BLaER1 treated with 17β-estradiol and CSF1 and Interleukin-3, amounts not matched to agents 10 nM and 100 nM (cell line): ENCODE measurements around the gene FOXP1.
"Not testable (repeated sequence)": the region's sequence is repeated elsewhere in the genome, so short reads cannot be mapped to it uniquely, and the experiment has no call there.

Experiments
- H3K27ac ChIP-seq, 11 experiments: shearing (Covaris generic); formaldehyde crosslinking; 2 replicates each; pipeline ENCODE4 v1.8.1; 2022
- H3K27me3 ChIP-seq, 11 experiments: shearing (Covaris generic); formaldehyde crosslinking; 2 replicates each; pipeline ENCODE4 v1.8.1; 2022
- H3K36me3 ChIP-seq, 11 experiments: shearing (Covaris generic); formaldehyde crosslinking; 2 replicates each; pipeline ENCODE4 v1.8.1; 2022
- H3K4me1 ChIP-seq, 10 experiments: shearing (Covaris generic); formaldehyde crosslinking; 2 replicates each; pipeline ENCODE4 v1.8.1; 2022
- H3K4me2 ChIP-seq, 11 experiments: shearing (Covaris generic); formaldehyde crosslinking; 2 replicates each; pipeline ENCODE4 v1.8.1; 2022
- H3K4me3 ChIP-seq, 10 experiments: shearing (Covaris generic); formaldehyde crosslinking; 2 replicates each; pipeline ENCODE4 v1.8.1; 2022
- H3K9ac ChIP-seq, 11 experiments: shearing (Covaris generic); formaldehyde crosslinking; 2 replicates each; pipeline ENCODE4 v1.8.1; 2022
- H3K9me3 ChIP-seq, 11 experiments: shearing (Covaris generic); formaldehyde crosslinking; replicated peaks in 1 of 11; 2 replicates each; pipeline ENCODE4 v1.8.1; 2022
- H4K20me1 ChIP-seq, 11 experiments: shearing (Covaris generic); formaldehyde crosslinking; 2 replicates each; pipeline ENCODE4 v1.8.1; 2022
- Cebpa-rat ChIP-seq, 11 experiments: shearing (Covaris generic); IDR thresholded peaks; 2 replicates each; pipeline ENCODE4 v1.8.1; 2022

Gene FOXP1

GRCh38 chr3:71541313-71541712, 42.2 kb downstream of the FOXP1 start:
- H3K27me3 ChIP-seq: no peaks in the 10 kb centered on the region
- no peaks in the 10 kb centered on the region; a peak in 1 of 22 replicates for H3K9me3 ChIP-seq
- no peak overlapping the region for H3K27ac ChIP-seq
- no peak overlapping the region for H3K4me3 ChIP-seq
- H4K20me1 ChIP-seq: no peaks in the 10 kb centered on the region
- H3K9ac ChIP-seq: no peak overlapping the region
- H3K4me1 ChIP-seq: peaks cover 26 to 56% (median 32%) of the 10 kb centered on the region in 10 experiments
- H3K4me2 ChIP-seq: peak overlapping the region in 10 of 11 experiments; percentile 57 to 88 (median 76); a peak in 18 of 22 replicates
- TF ChIP-seq Cebpa-rat (IDR thresholded peaks at IDR 0.05): no peak
- no peaks in the 10 kb centered on the region for H3K36me3 ChIP-seq

- peaks cover 0 to 4% (median 0%) of the 10 kb centered on the region in 11 experiments; a peak in 2 of 22 replicates for H3K9me3 ChIP-seq
- no peaks in the 10 kb centered on the region for H3K36me3 ChIP-seq
- H3K4me1 ChIP-seq: peaks cover 9 to 43% (median 18%) of the 10 kb centered on the region in 10 experiments
- no peak for TF ChIP-seq Cebpa-rat (IDR thresholded peaks at IDR 0.05)
- no peak overlapping the region for H3K27ac ChIP-seq
- H4K20me1 ChIP-seq: no peaks in the 10 kb centered on the region
- H3K27me3 ChIP-seq: no peaks in the 10 kb centered on the region
- no peak overlapping the region; a peak in 1 of 22 replicates for H3K4me2 ChIP-seq
- H3K9ac ChIP-seq: no peak overlapping the region
- H3K4me3 ChIP-seq: no peak overlapping the region
Observed at GRCh38 chr3:71537211-71537611, 46.3 kb downstream of the FOXP1 start.

GRCh38 chr3:71536376-71536965, 47.1 kb downstream of the FOXP1 start:
- Histone ChIP-seq H3K36me3 (no peaks in the 10 kb centered on the region), H3K4me3 (no peak overlapping the region), H3K4me1 (peaks cover 2 to 43% (median 10%) of the 10 kb centered on the region in 10 experiments; a peak in 19 of 20 replicates), H3K9ac (no peak overlapping the region), H3K9me3 (peaks cover 0 to 4% (median 0%) of the 10 kb centered on the region in 11 experiments; a peak in 2 of 22 replicates), H4K20me1 (no peaks in the 10 kb centered on the region), H3K27ac (no peak overlapping the region), H3K4me2 (peak overlapping the region in 3 of 11 experiments; percentile 12 to 54 (median 43); a peak in 5 of 22 replicates), H3K27me3 (no peaks in the 10 kb centered on the region)
- TF ChIP-seq Cebpa-rat (IDR thresholded peaks at IDR 0.05): no peak

- H3K36me3 ChIP-seq: no peaks in the 10 kb centered on the region
- H3K27ac ChIP-seq: no peak overlapping the region
- no peak overlapping the region for H3K9ac ChIP-seq
- H3K4me1 ChIP-seq: peaks cover 0 to 41% (median 5%) of the 10 kb centered on the region in 10 experiments; a peak in 9 of 20 replicates
- no peaks in the 10 kb centered on the region for H3K27me3 ChIP-seq
- peaks cover 0 to 4% (median 0%) of the 10 kb centered on the region in 11 experiments; a peak in 1 of 22 replicates for H3K9me3 ChIP-seq
- H3K4me3 ChIP-seq: no peak overlapping the region
- no peaks in the 10 kb centered on the region for H4K20me1 ChIP-seq
- H3K4me2 ChIP-seq: peak overlapping the region in 2 of 11 experiments; percentile 72 to 78; a peak in 2 of 22 replicates
- TF ChIP-seq Cebpa-rat (IDR thresholded peaks at IDR 0.05): no peak; a peak in 1 of 22 replicates
Observed at GRCh38 chr3:71533588-71533987, 49.9 kb downstream of the FOXP1 start.

GRCh38 chr3:71532639-71533395, 50.7 kb downstream of the FOXP1 start:
- Histone ChIP-seq H3K4me2 (peak overlapping the region in 5 of 11 experiments; percentile 39 to 78 (median 62); a peak in 9 of 22 replicates), H3K4me1 (peaks cover 0 to 41% (median 5%) of the 10 kb centered on the region in 10 experiments; a peak in 9 of 20 replicates), H3K27ac (no peak overlapping the region), H3K27me3 (no peaks in the 10 kb centered on the region), H3K9me3 (peaks cover 0 to 4% (median 0%) of the 10 kb centered on the region in 11 experiments; a peak in 1 of 22 replicates), H3K36me3 (no peaks in the 10 kb centered on the region), H3K4me3 (no peak overlapping the region), H4K20me1 (no peaks in the 10 kb centered on the region), H3K9ac (no peak overlapping the region)
- no peak for TF ChIP-seq Cebpa-rat (IDR thresholded peaks at IDR 0.05)

- H3K36me3 ChIP-seq: no peaks in the 10 kb centered on the region
Observed at GRCh38 chr3:71530903-71531530, 52.5 kb downstream of the FOXP1 start.

GRCh38 chr3:71528816-71529215, 54.7 kb downstream of the FOXP1 start:
- H3K4me1 ChIP-seq: peaks cover 0 to 35% (median 7%) of the 10 kb centered on the region in 10 experiments; a peak in 9 of 20 replicates
- TF ChIP-seq Cebpa-rat (IDR thresholded peaks at IDR 0.05): no peak
- no peaks in the 10 kb centered on the region for H3K27me3 ChIP-seq
- H3K4me3 ChIP-seq: no peak overlapping the region
- no peak overlapping the region for H3K4me2 ChIP-seq
- no peak overlapping the region for H3K9ac ChIP-seq
- no peaks in the 10 kb centered on the region for H3K36me3 ChIP-seq
- no peak overlapping the region for H3K27ac ChIP-seq
- H3K9me3 ChIP-seq: no peaks in the 10 kb centered on the region
- no peaks in the 10 kb centered on the region for H4K20me1 ChIP-seq

More at GRCh38 chr3:71530903-71531530, 52.5 kb downstream of the FOXP1 start:
- H3K4me3 ChIP-seq: no peak overlapping the region
- no peaks in the 10 kb centered on the region for H4K20me1 ChIP-seq
- H3K27ac ChIP-seq: no peak overlapping the region
- H3K9ac ChIP-seq: no peak overlapping the region
- H3K4me1 ChIP-seq: peaks cover 0 to 30% (median 5%) of the 10 kb centered on the region in 10 experiments; a peak in 9 of 20 replicates
- H3K27me3 ChIP-seq: no peaks in the 10 kb centered on the region
- H3K9me3 ChIP-seq: peaks cover 0 to 4% (median 0%) of the 10 kb centered on the region in 11 experiments; a peak in 1 of 22 replicates
- H3K4me2 ChIP-seq: peak overlapping the region in 3 of 11 experiments; percentile 5 to 78 (median 59); a peak in 5 of 22 replicates
- TF ChIP-seq Cebpa-rat (IDR thresholded peaks at IDR 0.05): no peak

GRCh38 chr3:71526448-71526847, 57.1 kb downstream of the FOXP1 start:
- not testable (repeated sequence) for H3K27me3 ChIP-seq, H3K4me3 ChIP-seq, H3K36me3 ChIP-seq, H3K9me3 ChIP-seq, H4K20me1 ChIP-seq, H3K4me2 ChIP-seq, H3K27ac ChIP-seq, H3K9ac ChIP-seq
- H3K4me1 ChIP-seq: peaks cover 0 to 12% (median 0%) of the 10 kb centered on the region in 10 experiments; a peak in 8 of 20 replicates

- no peak overlapping the region for H3K4me3 ChIP-seq
- no peaks in the 10 kb centered on the region for H3K27me3 ChIP-seq
- H3K4me1 ChIP-seq: peaks cover 0 to 7% (median 0%) of the 10 kb centered on the region in 10 experiments; a peak in 5 of 20 replicates
- H4K20me1 ChIP-seq: no peaks in the 10 kb centered on the region
- no peak overlapping the region for H3K27ac ChIP-seq
- no peak for TF ChIP-seq Cebpa-rat (IDR thresholded peaks at IDR 0.05)
- H3K9me3 ChIP-seq: no peaks in the 10 kb centered on the region
- no peak overlapping the region for H3K9ac ChIP-seq
- H3K36me3 ChIP-seq: no peaks in the 10 kb centered on the region
- peak overlapping the region in 3 of 11 experiments; percentile 4 to 18 (median 5); a peak in 3 of 22 replicates for H3K4me2 ChIP-seq
Observed at GRCh38 chr3:71525391-71525790, 58.1 kb downstream of the FOXP1 start.
